ENCODE data around the gene ATP9B.

GRCh38 chr18:79064228-79064627 is 5.0 kb upstream of the ATP9B start:
- TF ChIP-seq EZH2 (optimal IDR thresholded peaks at IDR 0.05; ENCODE audit: low read depth, low read length) (no peak), CTCF (IDR thresholded peaks at IDR 0.05; ENCODE audit: low read length) (no peak)

All from MM.1S (cell line).